B cell (primary cell): ENCODE measurements around the gene RAB41.

Source experiments
- CTCF ChIP-seq: fragments of 200-600 bp; IDR thresholded peaks from one replicate; pipeline ENCODE4 v1.8.0; 2022; ENCODE audit warnings: antibody characterized with exemption, mild to moderate bottlenecking
- EZH2 ChIP-seq: IDR thresholded peaks from 2 replicates; pipeline ENCODE4 v1.6.1; 2012; ENCODE audit warnings: borderline replicate concordance, low read depth, mild to moderate bottlenecking, moderate library complexity, low read length; ENCODE audit not compliant: insufficient read depth, poor library complexity, severe bottlenecking

GRCh38 chrX:70313503-70313902 is 31.5 kb downstream of the RAB41 start:
- TF ChIP-seq CTCF: no peak
- no peak for TF ChIP-seq EZH2
